Measurements from ENCODE around the gene NTNG2. TPM values are rescaled to one million over a fixed set of nuclear protein-coding genes. Genes with fewer than 3 reads are reported as not detected.
A peak's percentile ranks its signal among the peaks of the same experiment; 100 is the strongest.

NTNG2 gene
- total and polyA plus RNA-seq, 2 of the 13 experiments (the other 11 are each of a cell fraction or from before 2014, with no cell fraction given), result 0.02 to 0.36 TPM

DNA sequence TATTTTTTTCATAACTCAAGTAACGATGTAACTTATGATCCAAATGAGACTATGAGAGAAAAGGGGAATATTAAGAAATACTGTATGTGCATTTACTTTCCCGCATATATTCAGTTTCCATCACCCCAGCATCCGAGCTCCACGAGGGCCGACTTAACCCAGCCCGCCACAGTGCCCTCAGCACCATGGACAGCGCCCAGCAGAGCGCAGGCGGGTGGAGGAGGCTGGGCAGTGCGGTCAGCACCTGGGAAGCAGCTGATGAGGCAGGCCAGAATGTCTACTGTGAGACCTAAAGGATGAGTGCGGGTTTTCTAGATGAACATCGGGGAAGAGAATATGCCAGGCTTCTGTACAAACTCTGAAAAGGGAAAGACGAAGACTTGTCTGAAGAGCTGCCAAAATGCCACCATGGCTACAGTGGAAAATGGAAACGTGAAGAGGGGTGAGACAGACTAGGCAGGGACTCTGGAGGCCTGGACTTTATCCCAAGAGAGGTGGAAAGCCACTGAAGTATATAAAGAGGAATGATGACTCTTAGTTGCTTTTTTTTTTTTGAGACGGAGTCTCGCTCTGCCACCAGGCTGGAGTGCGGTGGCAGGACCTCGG, 47.7 kb upstream of the NTNG2 start (continued):
- TF ChIP-seq GZF1 (CRISPR knock-in tag; IDR thresholded peaks at IDR 0.05) (peak; percentile 91), HHEX (CRISPR knock-in tag; IDR thresholded peaks at IDR 0.05) (no peak), ZNF816 (CRISPR knock-in tag; IDR thresholded peaks at IDR 0.05; ENCODE audit: borderline replicate concordance) (peak; percentile 98), HNF4A (CRISPR knock-in tag; IDR thresholded peaks at IDR 0.05) (peak; percentile 30; the same call in 1 of the 2 replicates), STAT5B (CRISPR knock-in tag; IDR thresholded peaks at IDR 0.05) (peak; percentile 99), SKI (IDR thresholded peaks at IDR 0.05; ENCODE audit: partially characterized antibody) (no peak), ZNF652 (CRISPR knock-in tag; IDR thresholded peaks at IDR 0.05; ENCODE audit: borderline replicate concordance, low read depth) (peak; percentile 77), TAF1 (CRISPR knock-in tag; IDR thresholded peaks at IDR 0.05) (peak; percentile 51), MAFK (conservative IDR thresholded peaks at IDR 0.05 in 1 of 2, IDR thresholded peaks at IDR 0.05 in 1 of 2; ENCODE audit: low read length in 2 of 2) (no peak), ZNF564 (CRISPR knock-in tag; IDR thresholded peaks at IDR 0.05) (peak; percentile 97), MLLT10 (CRISPR knock-in tag; IDR thresholded peaks at IDR 0.05) (no peak), ZNF180 (CRISPR knock-in tag; IDR thresholded peaks at IDR 0.05; ENCODE audit: borderline replicate concordance, low read depth) (peak; percentile 26; the same call in 1 of the 2 replicates), ZSCAN9 (CRISPR knock-in tag; IDR thresholded peaks at IDR 0.05; ENCODE audit: borderline replicate concordance) (peak; percentile 100), NR2F6 (IDR thresholded peaks at IDR 0.05) (no peak), NR2F6 (CRISPR knock-in tag; IDR thresholded peaks at IDR 0.05) (peak; percentile 78), ZNF383 (CRISPR knock-in tag; IDR thresholded peaks at IDR 0.05; ENCODE audit: borderline replicate concordance) (no peak), PHF20 (CRISPR knock-in tag; IDR thresholded peaks at IDR 0.05) (peak; percentile 57; the same call in 1 of the 2 replicates)
- TF ChIP-seq, protein P1, sequence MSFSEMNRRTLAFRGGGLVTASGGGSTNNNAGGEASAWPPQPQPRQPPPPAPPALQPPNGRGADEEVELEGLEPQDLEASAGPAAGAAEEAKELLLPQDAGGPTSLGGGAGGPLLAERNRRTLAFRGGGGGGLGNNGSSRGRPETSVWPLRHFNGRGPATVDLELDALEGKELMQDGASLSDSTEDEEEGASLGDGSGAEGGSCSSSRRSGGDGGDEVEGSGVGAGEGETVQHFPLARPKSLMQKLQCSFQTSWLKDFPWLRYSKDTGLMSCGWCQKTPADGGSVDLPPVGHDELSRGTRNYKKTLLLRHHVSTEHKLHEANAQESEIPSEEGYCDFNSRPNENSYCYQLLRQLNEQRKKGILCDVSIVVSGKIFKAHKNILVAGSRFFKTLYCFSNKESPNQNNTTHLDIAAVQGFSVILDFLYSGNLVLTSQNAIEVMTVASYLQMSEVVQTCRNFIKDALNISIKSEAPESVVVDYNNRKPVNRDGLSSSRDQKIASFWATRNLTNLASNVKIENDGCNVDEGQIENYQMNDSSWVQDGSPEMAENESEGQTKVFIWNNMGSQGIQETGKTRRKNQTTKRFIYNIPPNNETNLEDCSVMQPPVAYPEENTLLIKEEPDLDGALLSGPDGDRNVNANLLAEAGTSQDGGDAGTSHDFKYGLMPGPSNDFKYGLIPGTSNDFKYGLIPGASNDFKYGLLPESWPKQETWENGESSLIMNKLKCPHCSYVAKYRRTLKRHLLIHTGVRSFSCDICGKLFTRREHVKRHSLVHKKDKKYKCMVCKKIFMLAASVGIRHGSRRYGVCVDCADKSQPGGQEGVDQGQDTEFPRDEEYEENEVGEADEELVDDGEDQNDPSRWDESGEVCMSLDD (CRISPR knock-in tag; IDR thresholded peaks at IDR 0.05; ENCODE audit: borderline replicate concordance), result peak; percentile 87
- TF ChIP-seq, protein P2, sequence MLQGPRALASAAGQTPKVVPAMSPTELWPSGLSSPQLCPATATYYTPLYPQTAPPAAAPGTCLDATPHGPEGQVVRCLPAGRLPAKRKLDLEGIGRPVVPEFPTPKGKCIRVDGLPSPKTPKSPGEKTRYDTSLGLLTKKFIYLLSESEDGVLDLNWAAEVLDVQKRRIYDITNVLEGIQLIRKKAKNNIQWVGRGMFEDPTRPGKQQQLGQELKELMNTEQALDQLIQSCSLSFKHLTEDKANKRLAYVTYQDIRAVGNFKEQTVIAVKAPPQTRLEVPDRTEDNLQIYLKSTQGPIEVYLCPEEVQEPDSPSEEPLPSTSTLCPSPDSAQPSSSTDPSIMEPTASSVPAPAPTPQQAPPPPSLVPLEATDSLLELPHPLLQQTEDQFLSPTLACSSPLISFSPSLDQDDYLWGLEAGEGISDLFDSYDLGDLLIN (CRISPR knock-in tag; IDR thresholded peaks at IDR 0.05; ENCODE audit: borderline replicate concordance), result peak; percentile 89; the same call in 1 of the 2 replicates
- TF ChIP-seq, protein P3, sequence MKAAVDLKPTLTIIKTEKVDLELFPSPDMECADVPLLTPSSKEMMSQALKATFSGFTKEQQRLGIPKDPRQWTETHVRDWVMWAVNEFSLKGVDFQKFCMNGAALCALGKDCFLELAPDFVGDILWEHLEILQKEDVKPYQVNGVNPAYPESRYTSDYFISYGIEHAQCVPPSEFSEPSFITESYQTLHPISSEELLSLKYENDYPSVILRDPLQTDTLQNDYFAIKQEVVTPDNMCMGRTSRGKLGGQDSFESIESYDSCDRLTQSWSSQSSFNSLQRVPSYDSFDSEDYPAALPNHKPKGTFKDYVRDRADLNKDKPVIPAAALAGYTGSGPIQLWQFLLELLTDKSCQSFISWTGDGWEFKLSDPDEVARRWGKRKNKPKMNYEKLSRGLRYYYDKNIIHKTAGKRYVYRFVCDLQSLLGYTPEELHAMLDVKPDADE (CRISPR knock-in tag; IDR thresholded peaks at IDR 0.05), result peak; percentile 98
- TF ChIP-seq, protein P4, sequence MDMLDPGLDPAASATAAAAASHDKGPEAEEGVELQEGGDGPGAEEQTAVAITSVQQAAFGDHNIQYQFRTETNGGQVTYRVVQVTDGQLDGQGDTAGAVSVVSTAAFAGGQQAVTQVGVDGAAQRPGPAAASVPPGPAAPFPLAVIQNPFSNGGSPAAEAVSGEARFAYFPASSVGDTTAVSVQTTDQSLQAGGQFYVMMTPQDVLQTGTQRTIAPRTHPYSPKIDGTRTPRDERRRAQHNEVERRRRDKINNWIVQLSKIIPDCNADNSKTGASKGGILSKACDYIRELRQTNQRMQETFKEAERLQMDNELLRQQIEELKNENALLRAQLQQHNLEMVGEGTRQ (IDR thresholded peaks at IDR 0.05; ENCODE audit: low read depth, low read length), result no peak
- TF ChIP-seq, protein P4 (CRISPR knock-in tag; IDR thresholded peaks at IDR 0.05; ENCODE audit: borderline replicate concordance), result no peak
- TF ChIP-seq, protein P5, sequence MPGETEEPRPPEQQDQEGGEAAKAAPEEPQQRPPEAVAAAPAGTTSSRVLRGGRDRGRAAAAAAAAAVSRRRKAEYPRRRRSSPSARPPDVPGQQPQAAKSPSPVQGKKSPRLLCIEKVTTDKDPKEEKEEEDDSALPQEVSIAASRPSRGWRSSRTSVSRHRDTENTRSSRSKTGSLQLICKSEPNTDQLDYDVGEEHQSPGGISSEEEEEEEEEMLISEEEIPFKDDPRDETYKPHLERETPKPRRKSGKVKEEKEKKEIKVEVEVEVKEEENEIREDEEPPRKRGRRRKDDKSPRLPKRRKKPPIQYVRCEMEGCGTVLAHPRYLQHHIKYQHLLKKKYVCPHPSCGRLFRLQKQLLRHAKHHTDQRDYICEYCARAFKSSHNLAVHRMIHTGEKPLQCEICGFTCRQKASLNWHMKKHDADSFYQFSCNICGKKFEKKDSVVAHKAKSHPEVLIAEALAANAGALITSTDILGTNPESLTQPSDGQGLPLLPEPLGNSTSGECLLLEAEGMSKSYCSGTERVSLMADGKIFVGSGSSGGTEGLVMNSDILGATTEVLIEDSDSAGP (CRISPR knock-in tag; IDR thresholded peaks at IDR 0.05; ENCODE audit: borderline replicate concordance), result peak; percentile 64

Measured in HepG2 (cell line).